HCT116 (cell line): ENCODE results near the gene ACOT6.
"Not testable (repeated sequence)": the region's sequence is repeated elsewhere in the genome, so short reads cannot be mapped to it uniquely, and the experiment has no call there.

Experiments used
- POLR2A ChIP-seq: IDR thresholded peaks from 2 replicates; pipeline ENCODE4 v1.7.0; 2011; ENCODE audit warnings: borderline replicate concordance; ENCODE audit not compliant: insufficient read depth, insufficient read length; ENCODE audit errors: extremely low read depth
- SIN3A ChIP-seq: IDR thresholded peaks from 2 replicates; pipeline ENCODE4 v1.6.1; 2012; ENCODE audit warnings: low read depth
- ZFX ChIP-seq: fragments of 450-650 bp; IDR thresholded peaks from 2 replicates; pipeline ENCODE4 v1.6.1; 2017
- TF ChIP-seq, protein P1 (sequence below), 3 experiments: fragments of 200-600 bp in 1 of 3; sonication (generic) in 1 of 3; IDR thresholded peaks in 2 of 3; conservative IDR thresholded peaks in 1 of 3; 2 replicates each; pipeline ENCODE4 v1.5.1; 2012 to 2017; ENCODE audit warnings: low read depth in 2 of 3, low read length in 2 of 3, antibody characterized with exemption in 1 of 3, borderline replicate concordance in 1 of 3, control low read depth in 1 of 3, mild to moderate bottlenecking in 1 of 3, mixed read lengths in 1 of 3, mixed run types in 1 of 3, moderate library complexity in 1 of 3; ENCODE audit not compliant: insufficient read depth in 1 of 3

DNA sequence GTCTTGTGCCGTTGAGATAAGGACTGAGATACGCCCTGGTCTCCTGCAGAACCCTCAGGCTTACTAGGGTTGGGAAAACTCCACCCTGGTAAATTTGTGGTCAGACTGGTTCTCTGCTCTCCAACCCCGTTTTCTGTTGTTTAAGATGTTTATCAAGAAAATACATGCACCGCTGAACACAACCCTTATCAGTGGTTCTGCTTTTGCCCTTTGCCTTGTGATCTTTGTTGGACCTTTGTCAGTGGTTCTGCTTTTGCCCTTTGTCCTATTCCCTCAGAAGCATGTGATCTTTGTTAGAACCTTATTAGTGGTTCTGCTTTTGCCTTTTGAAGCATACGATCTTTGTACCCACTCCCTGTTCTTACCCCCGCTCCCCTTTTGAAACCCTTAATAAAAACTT lies 49.6 kb upstream of the ACOT6 start:
- TF ChIP-seq, protein P1, sequence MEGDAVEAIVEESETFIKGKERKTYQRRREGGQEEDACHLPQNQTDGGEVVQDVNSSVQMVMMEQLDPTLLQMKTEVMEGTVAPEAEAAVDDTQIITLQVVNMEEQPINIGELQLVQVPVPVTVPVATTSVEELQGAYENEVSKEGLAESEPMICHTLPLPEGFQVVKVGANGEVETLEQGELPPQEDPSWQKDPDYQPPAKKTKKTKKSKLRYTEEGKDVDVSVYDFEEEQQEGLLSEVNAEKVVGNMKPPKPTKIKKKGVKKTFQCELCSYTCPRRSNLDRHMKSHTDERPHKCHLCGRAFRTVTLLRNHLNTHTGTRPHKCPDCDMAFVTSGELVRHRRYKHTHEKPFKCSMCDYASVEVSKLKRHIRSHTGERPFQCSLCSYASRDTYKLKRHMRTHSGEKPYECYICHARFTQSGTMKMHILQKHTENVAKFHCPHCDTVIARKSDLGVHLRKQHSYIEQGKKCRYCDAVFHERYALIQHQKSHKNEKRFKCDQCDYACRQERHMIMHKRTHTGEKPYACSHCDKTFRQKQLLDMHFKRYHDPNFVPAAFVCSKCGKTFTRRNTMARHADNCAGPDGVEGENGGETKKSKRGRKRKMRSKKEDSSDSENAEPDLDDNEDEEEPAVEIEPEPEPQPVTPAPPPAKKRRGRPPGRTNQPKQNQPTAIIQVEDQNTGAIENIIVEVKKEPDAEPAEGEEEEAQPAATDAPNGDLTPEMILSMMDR (IDR thresholded peaks at IDR 0.05 in 2 of 3, conservative IDR thresholded peaks at IDR 0.05 in 1 of 3; ENCODE audit: borderline replicate concordance in 1 of 3, insufficient read depth in 1 of 3, low read depth in 2 of 3, low read length in 2 of 3), result not testable (repeated sequence)
- not testable (repeated sequence) for TF ChIP-seq SIN3A, ZFX, POLR2A
